Measurements from ENCODE around the gene FAM20A.

Gene FAM20A

GRCh38 chr17:68608515-68609130 lies 7.5 kb upstream of the FAM20A start:
- DNase-seq: no peak

GRCh38 chr17:68606451-68607307 lies 5.5 kb upstream of the FAM20A start:
- DNase-seq: no peak

GRCh38 chr17:68605914-68606313 lies 4.7 kb upstream of the FAM20A start:
- DNase-seq: no peak

GRCh38 chr17:68603656-68604055 lies 2.5 kb upstream of the FAM20A start:
- DNase-seq: no peak

GRCh38 chr17:68603027-68603426 lies 1.9 kb upstream of the FAM20A start:
- no peak for DNase-seq

GRCh38 chr17:68602289-68602688 lies 1.1 kb upstream of the FAM20A start:
- DNase-seq: no peak

- no peak for DNase-seq
Measured at GRCh38 chr17:68601565-68602288, 560 bp upstream of the FAM20A start.

- no peak for DNase-seq
Measured at GRCh38 chr17:68600067-68600930, 868 bp downstream of the FAM20A start.

GRCh38 chr17:68599552-68600066 lies 1.6 kb downstream of the FAM20A start:
- DNase-seq: no peak

- no peak for DNase-seq
Measured at GRCh38 chr17:68599091-68599490, 2.1 kb downstream of the FAM20A start.

GRCh38 chr17:68598545-68598961 lies 2.6 kb downstream of the FAM20A start:
- DNase-seq: no peak

GRCh38 chr17:68598074-68598473 lies 3.1 kb downstream of the FAM20A start:
- DNase-seq: no peak

- no peak for DNase-seq
Measured at GRCh38 chr17:68596411-68596945, 4.7 kb downstream of the FAM20A start.

GRCh38 chr17:68595986-68596385 lies 5.2 kb downstream of the FAM20A start:
- no peak for DNase-seq

GRCh38 chr17:68595496-68595895 lies 5.7 kb downstream of the FAM20A start:
- DNase-seq: no peak

- DNase-seq: no peak
Measured at GRCh38 chr17:68594552-68594951, 6.6 kb downstream of the FAM20A start.

- DNase-seq: peak; percentile 45
Measured at GRCh38 chr17:68592682-68593641, 8.2 kb downstream of the FAM20A start.

- DNase-seq: no peak
Measured at GRCh38 chr17:68592009-68592408, 9.2 kb downstream of the FAM20A start.

- DNase-seq: no peak
Measured at GRCh38 chr17:68591583-68591982, 9.6 kb downstream of the FAM20A start.

- no peak for DNase-seq
Measured at GRCh38 chr17:68589086-68589485, 12.1 kb downstream of the FAM20A start.

- DNase-seq: no peak
Measured at GRCh38 chr17:68588362-68588761, 12.8 kb downstream of the FAM20A start.
